SK-N-SH treated with all-trans-retinoic acid at 6 μM for 48 hours (cell line): Measurements from ENCODE around the gene GRK6.

ENCODE experiments used
- CSDC2 ChIP-seq: fragments of 250-450 bp; sonication (Bioruptor Pico); IDR thresholded peaks from 2 replicates; pipeline ENCODE4 v1.5.0; 2020; ENCODE audit warnings: mild to moderate bottlenecking, moderate library complexity
- PPARA ChIP-seq: fragments of 250-450 bp; sonication (Bioruptor Pico); IDR thresholded peaks from 2 replicates; pipeline ENCODE4 v1.5.0; 2020; ENCODE audit warnings: mild to moderate bottlenecking, borderline replicate concordance
- RARB ChIP-seq: fragments of 250-450 bp; sonication (Bioruptor Pico); IDR thresholded peaks from 2 replicates; pipeline ENCODE4 v1.8.0; 2021; ENCODE audit warnings: mild to moderate bottlenecking, moderate library complexity
- ZC3H10 ChIP-seq: fragments of 250-450 bp; sonication (Bioruptor Pico); IDR thresholded peaks from 2 replicates; pipeline ENCODE4 v1.5.1; 2021; ENCODE audit warnings: mild to moderate bottlenecking, moderate library complexity
- ZFP3 ChIP-seq: fragments of 250-450 bp; sonication (Bioruptor Pico); IDR thresholded peaks from 2 replicates; pipeline ENCODE4 v1.5.0; 2020; ENCODE audit warnings: mild to moderate bottlenecking, moderate library complexity
- ZFP30 ChIP-seq: fragments of 450-650 bp; formaldehyde crosslinking; IDR thresholded peaks from 2 replicates; pipeline ENCODE4 v1.5.0; 2022; ENCODE audit warnings: mild to moderate bottlenecking, moderate library complexity
- ZNF565 ChIP-seq: fragments of 450-650 bp; formaldehyde crosslinking; conservative IDR thresholded peaks from 2 replicates; pipeline ENCODE4 v1.5.0; 2020; ENCODE audit warnings: low read depth, mild to moderate bottlenecking, moderate library complexity
- TF ChIP-seq, protein P1 (sequence below): fragments of 250-450 bp; sonication (Bioruptor Pico); IDR thresholded peaks from 2 replicates; pipeline ENCODE4 v1.5.1; 2020; ENCODE audit warnings: low read depth, mild to moderate bottlenecking, moderate library complexity
- TF ChIP-seq, protein P2 (sequence below): fragments of 250-450 bp; sonication (Bioruptor Pico); IDR thresholded peaks from 2 replicates; pipeline ENCODE4 v1.8.0; 2020; ENCODE audit warnings: mild to moderate bottlenecking, moderate library complexity, borderline replicate concordance
- TF ChIP-seq, protein P3 (sequence below): fragments of 250-450 bp; sonication (Bioruptor Pico); IDR thresholded peaks from 2 replicates; pipeline ENCODE4 v1.5.0; 2020; ENCODE audit warnings: mild to moderate bottlenecking, moderate library complexity

DNA sequence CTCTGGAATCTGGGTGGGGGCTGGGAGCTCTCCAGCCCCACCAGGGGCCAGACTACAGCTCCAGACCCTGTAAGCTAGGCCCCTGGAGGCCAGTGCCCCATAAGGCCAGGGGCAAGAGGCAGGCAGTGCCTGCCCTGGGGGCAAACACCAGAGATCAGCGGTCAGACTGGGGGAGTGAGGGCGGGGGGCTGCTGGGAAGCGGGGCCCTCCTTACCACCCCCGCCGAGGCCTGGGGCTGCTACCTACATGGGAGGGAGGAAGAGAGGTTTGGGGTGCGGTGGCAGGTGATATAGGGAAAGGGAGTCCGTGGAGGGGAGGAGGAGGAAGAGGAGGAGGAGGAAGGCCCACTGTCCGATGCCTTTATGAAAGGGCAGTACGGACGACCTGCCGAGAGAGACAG, 32.9 kb downstream of the GRK6 start:
- TF ChIP-seq RARB (CRISPR knock-in tag) = no peak
- TF ChIP-seq, protein P1, sequence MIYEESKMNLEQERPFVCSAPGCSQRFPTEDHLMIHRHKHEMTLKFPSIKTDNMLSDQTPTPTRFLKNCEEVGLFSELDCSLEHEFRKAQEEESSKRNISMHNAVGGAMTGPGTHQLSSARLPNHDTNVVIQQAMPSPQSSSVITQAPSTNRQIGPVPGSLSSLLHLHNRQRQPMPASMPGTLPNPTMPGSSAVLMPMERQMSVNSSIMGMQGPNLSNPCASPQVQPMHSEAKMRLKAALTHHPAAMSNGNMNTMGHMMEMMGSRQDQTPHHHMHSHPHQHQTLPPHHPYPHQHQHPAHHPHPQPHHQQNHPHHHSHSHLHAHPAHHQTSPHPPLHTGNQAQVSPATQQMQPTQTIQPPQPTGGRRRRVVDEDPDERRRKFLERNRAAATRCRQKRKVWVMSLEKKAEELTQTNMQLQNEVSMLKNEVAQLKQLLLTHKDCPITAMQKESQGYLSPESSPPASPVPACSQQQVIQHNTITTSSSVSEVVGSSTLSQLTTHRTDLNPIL (CRISPR knock-in tag) = no peak
- no peak for TF ChIP-seq ZFP30
- no peak for TF ChIP-seq ZC3H10 (CRISPR knock-in tag)
- no peak for TF ChIP-seq ZFP3
- no peak for TF ChIP-seq ZNF565 (CRISPR knock-in tag)
- TF ChIP-seq, protein P2, sequence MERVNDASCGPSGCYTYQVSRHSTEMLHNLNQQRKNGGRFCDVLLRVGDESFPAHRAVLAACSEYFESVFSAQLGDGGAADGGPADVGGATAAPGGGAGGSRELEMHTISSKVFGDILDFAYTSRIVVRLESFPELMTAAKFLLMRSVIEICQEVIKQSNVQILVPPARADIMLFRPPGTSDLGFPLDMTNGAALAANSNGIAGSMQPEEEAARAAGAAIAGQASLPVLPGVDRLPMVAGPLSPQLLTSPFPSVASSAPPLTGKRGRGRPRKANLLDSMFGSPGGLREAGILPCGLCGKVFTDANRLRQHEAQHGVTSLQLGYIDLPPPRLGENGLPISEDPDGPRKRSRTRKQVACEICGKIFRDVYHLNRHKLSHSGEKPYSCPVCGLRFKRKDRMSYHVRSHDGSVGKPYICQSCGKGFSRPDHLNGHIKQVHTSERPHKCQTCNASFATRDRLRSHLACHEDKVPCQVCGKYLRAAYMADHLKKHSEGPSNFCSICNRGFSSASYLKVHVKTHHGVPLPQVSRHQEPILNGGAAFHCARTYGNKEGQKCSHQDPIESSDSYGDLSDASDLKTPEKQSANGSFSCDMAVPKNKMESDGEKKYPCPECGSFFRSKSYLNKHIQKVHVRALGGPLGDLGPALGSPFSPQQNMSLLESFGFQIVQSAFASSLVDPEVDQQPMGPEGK (CRISPR knock-in tag) = no peak
- TF ChIP-seq PPARA (CRISPR knock-in tag) = no peak
- TF ChIP-seq CSDC2 (CRISPR knock-in tag) = no peak
- TF ChIP-seq, protein P3, sequence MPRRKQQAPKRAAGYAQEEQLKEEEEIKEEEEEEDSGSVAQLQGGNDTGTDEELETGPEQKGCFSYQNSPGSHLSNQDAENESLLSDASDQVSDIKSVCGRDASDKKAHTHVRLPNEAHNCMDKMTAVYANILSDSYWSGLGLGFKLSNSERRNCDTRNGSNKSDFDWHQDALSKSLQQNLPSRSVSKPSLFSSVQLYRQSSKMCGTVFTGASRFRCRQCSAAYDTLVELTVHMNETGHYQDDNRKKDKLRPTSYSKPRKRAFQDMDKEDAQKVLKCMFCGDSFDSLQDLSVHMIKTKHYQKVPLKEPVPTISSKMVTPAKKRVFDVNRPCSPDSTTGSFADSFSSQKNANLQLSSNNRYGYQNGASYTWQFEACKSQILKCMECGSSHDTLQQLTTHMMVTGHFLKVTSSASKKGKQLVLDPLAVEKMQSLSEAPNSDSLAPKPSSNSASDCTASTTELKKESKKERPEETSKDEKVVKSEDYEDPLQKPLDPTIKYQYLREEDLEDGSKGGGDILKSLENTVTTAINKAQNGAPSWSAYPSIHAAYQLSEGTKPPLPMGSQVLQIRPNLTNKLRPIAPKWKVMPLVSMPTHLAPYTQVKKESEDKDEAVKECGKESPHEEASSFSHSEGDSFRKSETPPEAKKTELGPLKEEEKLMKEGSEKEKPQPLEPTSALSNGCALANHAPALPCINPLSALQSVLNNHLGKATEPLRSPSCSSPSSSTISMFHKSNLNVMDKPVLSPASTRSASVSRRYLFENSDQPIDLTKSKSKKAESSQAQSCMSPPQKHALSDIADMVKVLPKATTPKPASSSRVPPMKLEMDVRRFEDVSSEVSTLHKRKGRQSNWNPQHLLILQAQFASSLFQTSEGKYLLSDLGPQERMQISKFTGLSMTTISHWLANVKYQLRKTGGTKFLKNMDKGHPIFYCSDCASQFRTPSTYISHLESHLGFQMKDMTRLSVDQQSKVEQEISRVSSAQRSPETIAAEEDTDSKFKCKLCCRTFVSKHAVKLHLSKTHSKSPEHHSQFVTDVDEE = no peak
